Measurements from ENCODE around the gene GALNT13. TPM values are rescaled to one million over a fixed set of nuclear protein-coding genes. Genes with fewer than 3 reads are reported as not detected.

Gene GALNT13
- total and polyA plus RNA-seq, 10 of the 15 experiments (the other 5 are each of a cell fraction or from before 2014, with no cell fraction given) = 0.04 TPM; not detected in 9

GRCh38 chr2:154263206-154263605, 391.5 kb downstream of the GALNT13 start:
- no peak overlapping the region for H3K27ac ChIP-seq (ENCODE audit: control insufficient read depth, insufficient read depth)
- CTCF ChIA-PET = no interaction called here
- H3K36me3 ChIP-seq (ENCODE audit: control insufficient read depth in 2 of 2, insufficient read depth in 2 of 2, low read length in 1 of 2) = no peaks in the 10 kb centered on the region
- no peak overlapping the region for H3K4me3 ChIP-seq
- POLR2A ChIA-PET = no interaction called here
- H3K9ac ChIP-seq (ENCODE audit: control insufficient read depth, insufficient read depth, low read length) = no peak overlapping the region
- no peaks in the 10 kb centered on the region for H3K27me3 ChIP-seq (replicated peaks in 1 of 2; ENCODE audit: control insufficient read depth in 2 of 2, insufficient read depth in 2 of 2, low read length in 1 of 2)
- no peaks in the 10 kb centered on the region for H4K20me1 ChIP-seq (ENCODE audit: control insufficient read depth, insufficient read depth)
- no peak for DNase-seq (ENCODE audit: low read depth, low spot score)
- in situ Hi-C loops (cut with MboI) (no loop called here), intact Hi-C loops (cut with micrococcal nuclease; ENCODE audit: unreplicated experiment) (no loop called here)
- no peak overlapping the region for H3K4me2 ChIP-seq (ENCODE audit: control insufficient read depth, insufficient read depth)
- no peak overlapping the region for H2AFZ ChIP-seq (ENCODE audit: control insufficient read depth, low read depth, low read length)
- no peaks in the 10 kb centered on the region for H3K79me2 ChIP-seq (ENCODE audit: control insufficient read depth, insufficient read depth, low read length)
- no peaks in the 10 kb centered on the region for H3K9me3 ChIP-seq (replicated peaks; ENCODE audit: control insufficient read depth, insufficient read depth, low read length)
- H3K4me1 ChIP-seq (ENCODE audit: control insufficient read depth, insufficient read depth, low read length) = no peaks in the 10 kb centered on the region
- ATAC-seq = no peak
- RAD21 ChIA-PET (ENCODE audit: unreplicated experiment) = no interaction called here
- no peak for FAIRE-seq
- SMC1A ChIA-PET (ENCODE audit: uncharacterized antibody, unreplicated experiment) = no interaction called here
- no TSS peak for BruUV-seq (replicated peaks)
- TF ChIP-seq MLLT1 (IDR thresholded peaks at IDR 0.05) (no peak), KLF5 (IDR thresholded peaks at IDR 0.05; ENCODE audit: partially characterized antibody) (no peak), KAT2A (conservative IDR thresholded peaks at IDR 0.05; ENCODE audit: control insufficient read depth, low read depth, low read length) (no peak), HSF1 (IDR thresholded peaks at IDR 0.05; ENCODE audit: low read depth, low read length) (no peak), E2F8 (IDR thresholded peaks at IDR 0.05; ENCODE audit: low read depth, partially characterized antibody) (no peak), NFYA (IDR thresholded peaks at IDR 0.05; ENCODE audit: borderline replicate concordance, low read depth, low read length) (no peak), HDAC2 (IDR thresholded peaks at IDR 0.05) (no peak), MTA3 (IDR thresholded peaks at IDR 0.05; ENCODE audit: borderline replicate concordance, low read length) (no peak), ZNF217 (IDR thresholded peaks at IDR 0.05) (no peak), MYB (IDR thresholded peaks at IDR 0.05; ENCODE audit: borderline replicate concordance, low read depth, low read length) (no peak), ATF3 (IDR thresholded peaks at IDR 0.05; ENCODE audit: borderline replicate concordance, extremely low read depth, low read depth, low read length) (no peak), ZBTB40 (IDR thresholded peaks at IDR 0.05; ENCODE audit: borderline replicate concordance) (no peak), IRF3 (IDR thresholded peaks at IDR 0.05) (no peak)

Measured in GM12878 (cell line).